ENCODE data around the gene CAPNS2.

DNA sequence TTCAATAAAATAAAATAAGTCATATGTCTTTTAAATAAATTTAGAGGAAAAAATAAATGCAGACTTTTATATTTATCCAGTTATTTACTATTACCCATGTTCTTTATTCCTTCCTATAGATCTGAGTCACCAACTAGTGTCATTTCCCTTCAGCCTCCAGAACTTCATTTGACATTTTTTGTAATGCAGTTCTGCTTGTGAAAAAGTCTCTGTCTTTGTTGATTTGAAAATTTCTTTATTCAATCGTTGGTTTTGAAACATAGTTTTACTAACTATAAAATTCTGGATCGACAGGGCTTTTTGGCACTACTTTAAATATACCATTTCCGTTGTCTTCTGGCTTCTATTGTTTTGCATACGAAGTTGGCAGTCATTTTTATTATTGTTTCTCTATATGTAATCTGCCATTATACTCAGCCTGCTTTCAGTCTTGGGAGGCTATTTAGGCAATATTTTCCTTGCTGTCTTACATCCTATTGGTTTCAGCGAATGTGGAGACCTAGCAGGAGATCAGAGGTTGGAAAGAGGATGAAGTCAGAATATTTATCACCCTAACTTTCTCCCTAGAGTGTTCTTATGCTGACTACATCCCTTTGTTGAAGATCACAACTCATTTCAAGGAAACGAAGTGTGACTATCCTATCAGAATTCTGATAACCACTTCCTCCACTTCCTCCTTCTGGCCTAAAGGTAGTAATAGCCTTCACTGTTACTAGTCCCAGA, 47.3 kb downstream of the CAPNS2 start:
- TF ChIP-seq, protein P1, sequence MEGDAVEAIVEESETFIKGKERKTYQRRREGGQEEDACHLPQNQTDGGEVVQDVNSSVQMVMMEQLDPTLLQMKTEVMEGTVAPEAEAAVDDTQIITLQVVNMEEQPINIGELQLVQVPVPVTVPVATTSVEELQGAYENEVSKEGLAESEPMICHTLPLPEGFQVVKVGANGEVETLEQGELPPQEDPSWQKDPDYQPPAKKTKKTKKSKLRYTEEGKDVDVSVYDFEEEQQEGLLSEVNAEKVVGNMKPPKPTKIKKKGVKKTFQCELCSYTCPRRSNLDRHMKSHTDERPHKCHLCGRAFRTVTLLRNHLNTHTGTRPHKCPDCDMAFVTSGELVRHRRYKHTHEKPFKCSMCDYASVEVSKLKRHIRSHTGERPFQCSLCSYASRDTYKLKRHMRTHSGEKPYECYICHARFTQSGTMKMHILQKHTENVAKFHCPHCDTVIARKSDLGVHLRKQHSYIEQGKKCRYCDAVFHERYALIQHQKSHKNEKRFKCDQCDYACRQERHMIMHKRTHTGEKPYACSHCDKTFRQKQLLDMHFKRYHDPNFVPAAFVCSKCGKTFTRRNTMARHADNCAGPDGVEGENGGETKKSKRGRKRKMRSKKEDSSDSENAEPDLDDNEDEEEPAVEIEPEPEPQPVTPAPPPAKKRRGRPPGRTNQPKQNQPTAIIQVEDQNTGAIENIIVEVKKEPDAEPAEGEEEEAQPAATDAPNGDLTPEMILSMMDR (IDR thresholded peaks at IDR 0.05) = no peak
- no peak for TF ChIP-seq POLR2A (IDR thresholded peaks at IDR 0.05)
